Activated CD4-positive, alpha-beta T cell treated with anti-CD3 and anti-CD28 coated beads for 24 hours (primary cell): Measurements from ENCODE around the gene ROS1.
"Not testable (repeated sequence)": the region's sequence is repeated elsewhere in the genome, so short reads cannot be mapped to it uniquely, and the experiment has no call there.

Experiments used
- DNase-seq, 2 donors: peaks; one replicate each; pipeline ENCODE4 v3.0.0-alpha.2; 2020; ENCODE audit warnings: low read depth in 2 of 2

ROS1 gene

DNA sequence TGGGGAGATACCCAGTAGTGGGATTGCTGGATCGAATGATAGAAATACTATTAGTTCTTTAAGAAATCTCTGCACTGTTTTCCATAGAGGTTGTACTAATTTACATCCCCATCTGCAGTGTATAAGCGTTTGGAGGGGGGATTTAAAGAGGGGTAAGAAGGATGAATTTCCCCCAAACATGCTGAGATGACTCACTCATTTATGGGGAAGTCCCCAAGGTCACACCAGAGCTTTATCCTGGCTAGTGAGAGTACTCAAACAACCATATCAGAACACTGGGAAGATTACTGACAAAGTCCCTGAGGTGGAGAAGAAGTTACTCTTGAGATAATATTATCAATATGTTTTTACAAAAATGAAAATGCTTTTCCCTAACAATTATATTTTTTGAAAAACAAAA lies 44.0 kb downstream of the ROS1 start:
- DNase-seq, result no peak

- DNase-seq, result no peak
Observed at GRCh38 chr6:117380298-117380697, 45.4 kb downstream of the ROS1 start.

DNA sequence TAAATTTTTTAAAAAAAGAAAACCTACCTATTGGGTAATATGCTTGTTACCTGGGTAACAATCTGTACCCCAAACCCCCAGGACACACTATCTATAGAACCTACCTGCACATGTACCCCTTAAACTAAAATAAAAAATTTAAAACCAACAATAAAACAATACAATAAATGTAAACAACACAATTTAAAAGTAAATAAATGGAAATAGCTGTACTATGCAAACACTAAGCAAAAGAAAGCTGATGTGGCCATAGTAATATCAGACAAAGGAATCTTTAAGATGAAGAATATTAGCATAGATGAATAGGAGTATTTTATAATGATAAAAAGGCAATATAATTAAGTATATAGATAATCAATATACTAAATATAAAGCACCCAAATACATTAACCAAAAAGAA lies 50.3 kb downstream of the ROS1 start:
- no peak for DNase-seq

DNA sequence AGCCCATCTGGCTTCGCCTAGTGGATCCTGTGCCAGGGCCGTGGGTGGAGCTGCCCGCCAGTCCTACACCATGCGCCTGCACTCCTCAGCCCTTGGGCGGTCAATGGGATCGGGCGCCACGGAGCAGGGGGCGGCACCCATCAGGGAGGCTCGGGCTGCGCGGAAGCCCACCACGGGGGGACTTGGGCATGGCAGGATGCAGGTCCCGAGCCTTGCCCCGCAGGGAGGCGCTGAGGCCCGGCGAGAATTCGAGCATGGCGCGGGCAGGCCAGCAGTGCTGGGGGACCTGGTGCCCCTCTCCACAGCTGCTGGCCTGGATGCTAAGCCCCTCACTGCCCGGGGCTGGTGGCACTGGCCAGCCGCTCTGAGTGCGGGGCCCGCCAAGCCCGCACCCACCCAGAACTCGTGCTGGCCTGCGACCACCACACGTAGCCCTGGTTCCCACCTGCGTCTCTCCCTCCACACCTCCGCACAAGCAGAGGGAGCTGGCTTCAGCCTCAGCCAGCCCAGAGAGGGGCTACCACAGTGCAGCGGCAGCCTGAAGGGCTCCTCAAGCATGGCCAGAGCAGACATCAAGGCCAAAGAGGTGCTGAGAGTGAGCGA lies 52.4 kb downstream of the ROS1 start:
- no peak for DNase-seq

GRCh38 chr6:117372289-117372688 lies 53.5 kb downstream of the ROS1 start:
- DNase-seq, result not testable (repeated sequence)

- DNase-seq, result no peak
Observed at GRCh38 chr6:117371492-117371891, 54.2 kb downstream of the ROS1 start.

DNA sequence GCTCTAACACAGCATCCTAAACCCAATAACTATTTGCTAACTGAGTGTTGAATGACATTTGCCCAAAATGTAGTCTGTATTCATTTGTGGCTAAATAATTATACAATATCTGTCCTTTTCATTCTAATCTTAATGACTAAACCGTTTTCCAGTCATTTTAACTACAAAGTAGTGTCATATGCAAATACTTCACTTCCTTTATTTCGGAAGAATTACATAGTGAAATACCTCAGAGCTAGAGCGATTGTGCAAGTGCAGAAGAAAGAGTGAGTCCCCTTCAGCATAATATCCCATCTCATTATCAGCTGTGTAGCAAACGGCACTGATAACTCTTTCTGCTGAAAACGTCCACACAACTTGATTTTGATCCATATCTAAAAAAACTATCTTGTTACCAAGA lies 66.2 kb downstream of the ROS1 start:
- DNase-seq, result no peak

GRCh38 chr6:117354671-117355070 lies 71.1 kb downstream of the ROS1 start:
- DNase-seq, result no peak

GRCh38 chr6:117352466-117353081 lies 73.2 kb downstream of the ROS1 start:
- DNase-seq, result no peak

DNA sequence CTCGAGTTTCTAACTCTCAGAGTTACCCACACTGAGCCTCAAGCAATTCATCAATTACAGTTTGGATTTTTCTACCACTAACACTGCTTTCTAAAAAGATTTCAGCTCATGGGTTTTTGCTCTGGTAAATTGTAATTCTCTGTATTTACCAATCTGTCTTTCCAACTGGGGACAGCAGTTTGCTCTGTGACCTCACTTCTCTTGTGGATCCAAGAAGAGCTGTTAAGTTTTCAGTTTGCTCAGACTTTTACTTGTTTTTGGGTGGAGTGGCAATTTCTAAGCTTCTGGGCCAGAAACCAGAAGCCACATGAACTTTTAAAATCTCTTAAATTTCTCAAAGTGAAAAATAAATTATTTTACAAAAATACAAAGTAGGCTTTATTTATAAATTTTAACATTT lies 74.2 kb downstream of the ROS1 start:
- DNase-seq, result no peak

- DNase-seq, result no peak
Observed at GRCh38 chr6:117346142-117346930, 79.4 kb downstream of the ROS1 start.

DNA sequence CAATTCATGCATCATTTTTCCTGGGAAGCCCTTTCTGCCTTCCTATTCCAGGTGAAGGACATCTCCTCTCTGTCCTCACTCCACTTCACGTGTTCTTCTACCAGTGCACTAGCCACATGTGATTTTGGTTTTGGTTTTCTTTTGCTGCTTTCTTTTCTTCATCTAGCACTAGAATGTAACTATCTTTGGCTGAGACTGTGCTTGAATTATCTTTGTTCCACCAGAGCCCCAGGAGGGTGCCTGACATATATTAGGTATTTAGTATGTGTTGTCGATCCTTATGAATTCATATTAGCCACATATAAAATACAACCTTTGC lies 80.5 kb downstream of the ROS1 start:
- DNase-seq, result no peak

DNA sequence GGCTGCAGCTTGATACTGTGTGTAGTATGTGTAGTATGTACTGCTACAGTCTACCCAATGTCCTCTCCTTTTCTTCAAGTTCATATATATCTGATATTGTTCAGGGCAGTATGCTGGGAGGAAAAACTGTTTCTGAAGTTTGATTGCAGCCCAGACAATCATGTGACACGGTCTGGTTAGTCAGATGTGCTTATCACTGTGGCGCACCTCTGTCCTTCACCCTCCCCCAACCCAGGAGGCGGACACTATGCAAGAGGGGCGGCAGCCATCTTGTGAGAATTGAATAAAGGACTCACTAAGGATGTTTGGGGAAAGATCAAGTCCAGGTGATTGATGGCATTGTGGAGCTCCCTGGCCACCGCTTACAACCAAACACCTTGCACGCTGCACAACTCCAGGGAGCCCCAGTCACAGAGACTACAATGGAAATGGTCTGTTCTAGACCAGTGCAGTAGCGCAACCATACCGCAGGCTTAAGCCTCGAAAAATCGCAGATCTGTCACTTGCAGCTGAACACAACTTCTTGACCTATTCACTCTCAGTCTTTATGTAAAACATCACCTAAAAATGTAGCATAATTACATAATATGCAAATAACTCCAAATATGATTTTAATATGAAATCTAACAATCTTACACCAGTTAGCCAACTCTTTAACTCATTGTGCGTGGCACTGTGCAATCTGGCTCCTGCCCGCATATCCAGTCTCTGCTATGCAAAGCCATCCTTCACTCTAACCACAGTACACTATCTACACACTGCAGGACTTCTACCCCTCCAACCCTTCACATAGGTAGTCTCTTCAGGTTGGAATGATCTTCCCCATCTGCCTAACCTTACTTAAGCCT lies 81.1 kb downstream of the ROS1 start:
- no peak for DNase-seq

DNA sequence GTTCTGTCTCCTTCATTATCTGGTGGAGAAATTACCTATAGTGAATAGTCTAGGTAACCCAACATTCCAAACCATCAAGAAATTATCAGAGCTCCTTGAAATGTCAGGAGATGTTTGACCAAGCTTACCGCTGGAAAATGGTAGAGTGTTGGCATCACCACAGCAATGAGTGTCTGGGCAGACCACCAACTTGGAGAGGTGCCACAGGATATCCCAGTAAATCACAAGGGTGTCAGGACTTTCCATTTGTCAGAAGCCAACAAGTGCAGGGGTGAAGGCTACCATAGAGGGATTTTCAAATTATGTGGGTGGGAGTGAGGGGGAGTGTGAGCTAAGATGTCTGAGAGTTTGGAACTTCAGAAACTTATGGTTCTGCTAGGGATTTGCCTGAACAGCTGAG lies 87.2 kb downstream of the ROS1 start:
- DNase-seq, result no peak

DNA sequence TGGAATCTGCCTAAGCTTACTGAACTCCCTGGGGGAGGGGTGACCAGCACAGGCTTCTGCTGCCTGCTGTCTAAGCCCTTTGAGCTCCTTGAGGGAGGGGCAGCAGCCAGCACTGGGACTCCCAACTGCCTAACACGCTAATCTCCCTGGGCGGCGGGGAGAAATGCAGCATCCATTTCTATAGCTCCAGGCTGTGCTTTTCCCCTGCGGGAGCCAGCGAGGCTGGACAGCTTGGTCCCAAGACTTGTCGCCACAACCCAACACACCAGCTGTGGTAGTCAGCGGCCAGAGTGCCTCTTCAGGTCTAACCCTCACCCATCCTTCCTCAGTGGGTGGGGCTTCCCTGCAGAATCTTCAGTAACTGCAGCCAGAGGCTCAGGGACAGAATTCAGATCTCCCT lies 95.8 kb downstream of the ROS1 start:
- DNase-seq, result no peak

- no peak for DNase-seq
Observed at GRCh38 chr6:117328500-117328899, 97.2 kb downstream of the ROS1 start.

DNA sequence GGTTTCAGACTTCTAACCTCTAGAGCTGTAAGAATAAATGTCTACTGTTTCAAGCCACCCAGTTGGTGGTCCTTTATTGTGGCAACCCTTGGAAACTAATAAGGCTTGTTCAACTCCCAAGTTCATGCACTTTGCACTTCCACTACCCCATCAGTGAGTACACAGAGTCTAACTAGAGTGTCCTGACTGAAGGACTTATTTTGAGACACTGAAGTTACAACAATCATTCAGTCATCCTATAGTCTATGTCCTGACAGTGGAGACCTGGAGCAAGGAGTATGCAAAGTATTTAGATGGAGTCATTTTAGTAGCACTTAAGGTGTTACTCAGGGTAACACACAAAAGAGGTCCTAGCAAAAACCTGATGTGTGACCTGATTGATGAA lies 97.7 kb downstream of the ROS1 start:
- no peak for DNase-seq

DNA sequence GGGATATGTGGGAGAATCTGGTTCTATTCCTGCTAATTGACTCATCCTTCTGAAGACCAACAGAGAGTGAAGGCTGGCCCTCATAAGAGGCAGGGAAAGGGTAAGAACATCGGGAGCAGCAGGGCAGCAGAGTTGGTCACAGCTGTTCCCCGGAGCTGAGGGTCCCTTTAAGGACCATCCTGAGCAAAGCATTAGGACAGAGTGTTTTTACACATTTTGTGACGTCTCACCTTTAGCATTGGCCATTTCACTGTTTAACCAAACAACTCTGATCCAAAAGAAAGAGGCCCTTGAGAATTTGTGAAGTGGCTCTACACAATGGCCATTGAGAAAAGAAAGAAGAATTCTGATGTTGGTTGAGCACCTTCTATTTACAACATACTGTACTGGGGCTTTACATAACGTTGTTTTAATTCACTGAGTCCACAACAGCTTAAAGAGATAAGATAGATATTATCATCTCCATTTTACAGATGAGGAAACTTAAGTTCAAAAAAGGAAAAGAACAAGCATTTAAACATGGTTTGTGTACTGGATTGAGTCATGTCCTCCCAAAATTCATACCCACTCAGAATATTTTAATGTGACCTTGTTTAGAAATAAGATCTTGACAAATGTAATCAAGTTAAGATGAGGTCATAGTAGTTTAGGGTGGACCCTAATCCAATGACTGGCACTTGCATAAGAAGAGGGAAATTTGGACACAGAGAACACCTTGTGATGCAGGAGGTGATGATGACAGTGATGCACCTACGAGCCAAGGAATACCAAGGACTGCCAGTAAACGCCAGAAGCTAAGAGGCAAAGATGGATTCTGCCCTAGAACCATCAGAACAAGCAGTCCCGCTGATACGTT lies 98.4 kb downstream of the ROS1 start:
- no peak for DNase-seq

DNA sequence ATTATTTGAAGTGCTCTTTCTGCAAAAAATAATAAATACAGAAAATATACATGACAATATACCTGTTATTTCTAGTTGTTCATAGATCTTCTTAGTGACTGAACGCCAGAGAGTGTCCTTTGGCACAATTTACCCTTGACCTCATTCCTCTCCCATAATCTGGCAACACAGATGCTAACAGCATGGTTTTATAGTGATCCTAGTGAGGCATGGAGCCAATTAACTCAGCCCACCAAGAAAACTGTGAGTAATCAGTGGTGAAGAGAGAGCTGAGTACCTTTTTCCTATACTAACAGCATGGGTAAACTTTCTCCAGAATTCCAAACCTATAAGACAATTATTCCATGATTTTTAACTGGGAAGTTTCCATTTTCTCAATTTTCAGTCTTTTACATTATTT lies 99.3 kb downstream of the ROS1 start:
- no peak for DNase-seq

DNA sequence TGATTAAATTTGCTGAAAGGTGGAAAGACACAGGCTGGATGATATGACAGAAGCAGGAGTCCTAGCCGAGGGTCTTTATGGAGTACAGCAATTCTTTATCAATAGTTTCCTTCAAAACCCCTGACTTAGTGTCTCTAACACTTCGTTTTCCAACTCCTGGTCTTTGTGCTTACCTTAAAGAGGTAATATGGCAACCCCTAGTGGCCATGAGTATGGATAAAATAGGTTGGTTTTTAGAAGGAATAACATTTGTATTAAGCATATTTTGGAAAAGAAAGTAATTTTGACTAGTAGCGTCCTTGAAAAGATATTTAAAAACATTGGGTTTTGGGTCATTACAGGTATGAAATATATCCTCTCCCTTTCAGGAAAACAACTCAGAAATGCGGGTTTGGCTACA lies 108.5 kb downstream of the ROS1 start:
- DNase-seq, result no peak

DNA sequence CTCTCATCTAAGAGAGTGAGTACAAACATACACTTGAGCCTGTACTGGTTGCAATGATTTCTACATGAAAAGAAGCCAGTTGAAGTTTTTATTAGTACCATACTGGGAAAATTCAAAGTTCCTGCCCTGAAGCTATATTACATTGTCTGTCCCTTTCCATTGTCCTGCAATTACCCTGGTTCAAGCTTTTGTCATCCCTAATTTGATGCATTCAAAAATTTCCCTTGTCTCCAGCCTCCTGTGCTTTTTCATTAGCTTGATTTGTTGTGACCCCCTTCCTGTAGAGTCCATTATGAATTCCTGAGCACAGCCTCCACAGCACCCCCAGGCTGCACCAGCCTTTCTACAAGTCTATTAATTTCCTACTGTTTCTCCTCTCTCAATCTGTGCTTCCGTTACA lies 114.0 kb downstream of the ROS1 start:
- DNase-seq, result no peak

- no peak for DNase-seq
Observed at GRCh38 chr6:117311310-117311709, 114.4 kb downstream of the ROS1 start.
